Activated CD4-positive, alpha-beta T cell treated with anti-CD3 and anti-CD28 coated beads, Interleukin-2, amount 50 U/mL, for 48 hours (primary cell): ENCODE data around the gene PPP3CA.

ENCODE experiments used
- DNase-seq, 2 experiments: peaks; one replicate each; pipeline ENCODE4 v3.0.0-alpha.2; 2020

The PPP3CA gene

GRCh38 chr4:101169044-101170014, 178.0 kb downstream of the PPP3CA start:
- DNase-seq = peak; percentile 52 to 60

GRCh38 chr4:101163936-101164335, 183.4 kb downstream of the PPP3CA start:
- no peak for DNase-seq

GRCh38 chr4:101162990-101163380, 184.3 kb downstream of the PPP3CA start:
- no peak for DNase-seq

- no peak for DNase-seq
Measured at GRCh38 chr4:101160792-101161592, 186.3 kb downstream of the PPP3CA start.

- no peak for DNase-seq
Measured at GRCh38 chr4:101158507-101158906, 188.8 kb downstream of the PPP3CA start.

GRCh38 chr4:101158134-101158482, 189.2 kb downstream of the PPP3CA start:
- DNase-seq = no peak

- no peak for DNase-seq
Measured at GRCh38 chr4:101157415-101158133, 189.8 kb downstream of the PPP3CA start.

- no peak for DNase-seq
Measured at GRCh38 chr4:101156619-101157310, 190.6 kb downstream of the PPP3CA start.

- peak in 1 of 2 experiments; percentile 24 for DNase-seq
Measured at GRCh38 chr4:101155945-101156344, 191.4 kb downstream of the PPP3CA start.

GRCh38 chr4:101155368-101155767, 192.0 kb downstream of the PPP3CA start:
- DNase-seq = no peak

- DNase-seq = no peak
Measured at GRCh38 chr4:101153653-101154052, 193.7 kb downstream of the PPP3CA start.

- no peak for DNase-seq
Measured at GRCh38 chr4:101152521-101152920, 194.8 kb downstream of the PPP3CA start.

GRCh38 chr4:101148551-101148950, 198.8 kb downstream of the PPP3CA start:
- no peak for DNase-seq

GRCh38 chr4:101147283-101147682, 200.0 kb downstream of the PPP3CA start:
- DNase-seq = no peak

- DNase-seq = no peak
Measured at GRCh38 chr4:101145021-101145420, 202.3 kb downstream of the PPP3CA start.

- DNase-seq = no peak
Measured at GRCh38 chr4:101142259-101142658, 205.1 kb downstream of the PPP3CA start.

GRCh38 chr4:101141855-101142254, 205.5 kb downstream of the PPP3CA start:
- DNase-seq = no peak

GRCh38 chr4:101141230-101141629, 206.1 kb downstream of the PPP3CA start:
- DNase-seq = no peak

GRCh38 chr4:101140228-101140627, 207.1 kb downstream of the PPP3CA start:
- no peak for DNase-seq

GRCh38 chr4:101136373-101137370, 210.7 kb downstream of the PPP3CA start:
- no peak for DNase-seq

GRCh38 chr4:101135371-101136010, 211.8 kb downstream of the PPP3CA start:
- no peak for DNase-seq
